HuH-7.5 (cell line): ENCODE measurements around the gene HAO2.
"Not testable (repeated sequence)": the region's sequence is repeated elsewhere in the genome, so short reads cannot be mapped to it uniquely, and the experiment has no call there.

Experiments
- DNase-seq: peaks from one replicate; pipeline ENCODE4 v3.0.0; 2011; ENCODE audit warnings: low spot score

Gene HAO2

DNA sequence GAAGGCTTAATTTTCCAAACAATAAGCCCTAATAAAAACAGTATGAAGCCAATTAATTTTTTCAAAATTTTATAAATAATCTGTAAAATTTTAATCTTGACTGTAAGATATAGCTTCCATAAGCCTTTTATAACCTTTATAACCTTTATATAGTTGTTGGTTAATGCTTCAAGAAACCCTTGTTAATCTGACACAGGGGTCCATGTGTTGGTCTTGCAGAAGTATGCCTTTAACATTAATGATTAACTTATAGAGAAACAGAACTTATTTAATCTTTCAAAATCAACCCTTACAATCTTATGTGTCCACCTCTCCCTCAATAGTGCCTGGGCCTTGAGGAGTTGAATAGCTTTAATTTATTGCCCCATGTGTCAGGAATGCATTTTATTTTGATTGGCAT lies 23.2 kb upstream of the HAO2 start:
- DNase-seq: no peak

- no peak for DNase-seq
Observed at GRCh38 chr1:119347858-119348257, 20.7 kb upstream of the HAO2 start.

DNA sequence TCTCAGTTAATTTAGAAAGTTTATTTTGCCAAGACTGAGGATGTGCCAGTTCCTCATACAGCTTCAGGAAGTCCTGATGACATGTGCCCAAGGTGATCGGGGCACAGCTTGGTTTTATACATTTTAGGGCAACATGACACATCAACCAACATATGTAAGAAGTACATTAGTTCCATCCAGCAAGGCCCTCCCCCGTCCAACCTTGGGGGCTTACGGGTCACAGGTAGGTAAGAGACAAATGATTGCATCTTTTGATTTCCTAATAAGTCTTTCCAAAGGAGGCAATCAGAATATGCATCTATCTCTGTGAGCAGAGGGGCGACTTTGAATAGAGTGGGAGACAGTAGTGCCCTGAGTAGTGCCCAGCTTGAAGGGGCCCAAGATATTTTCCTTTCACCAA lies 19.6 kb upstream of the HAO2 start:
- no peak for DNase-seq

- not testable (repeated sequence) for DNase-seq
Observed at GRCh38 chr1:119350866-119351265, 17.7 kb upstream of the HAO2 start.

GRCh38 chr1:119351997-119352396 lies 16.6 kb upstream of the HAO2 start:
- no peak for DNase-seq

- DNase-seq: no peak
Observed at GRCh38 chr1:119353836-119354235, 14.7 kb upstream of the HAO2 start.

DNA sequence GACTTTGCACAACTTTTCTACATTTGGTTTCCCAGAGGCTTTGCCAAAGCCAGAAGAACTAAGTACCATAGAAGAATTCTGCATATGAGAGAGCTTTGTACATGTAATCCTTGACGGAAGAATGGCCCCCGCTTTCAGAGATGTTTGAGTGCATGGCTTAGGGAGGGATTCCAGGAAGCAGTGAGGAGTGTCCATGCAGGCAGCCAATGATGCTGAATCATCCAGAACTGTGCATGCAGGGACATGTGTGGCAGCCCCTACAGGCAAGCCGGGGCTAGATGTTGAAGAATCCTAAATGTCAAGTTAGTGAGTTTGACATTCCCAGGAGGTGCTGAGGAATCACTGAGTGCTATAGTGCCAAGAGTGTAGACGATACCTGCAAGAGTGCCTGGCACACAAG lies 9.9 kb upstream of the HAO2 start:
- DNase-seq: no peak

- DNase-seq: no peak
Observed at GRCh38 chr1:119359730-119360129, 8.9 kb upstream of the HAO2 start.

- no peak for DNase-seq
Observed at GRCh38 chr1:119361205-119361604, 7.4 kb upstream of the HAO2 start.

GRCh38 chr1:119361620-119362344 lies 6.8 kb upstream of the HAO2 start:
- DNase-seq: no peak

GRCh38 chr1:119363162-119363561 lies 5.4 kb upstream of the HAO2 start:
- no peak for DNase-seq

DNA sequence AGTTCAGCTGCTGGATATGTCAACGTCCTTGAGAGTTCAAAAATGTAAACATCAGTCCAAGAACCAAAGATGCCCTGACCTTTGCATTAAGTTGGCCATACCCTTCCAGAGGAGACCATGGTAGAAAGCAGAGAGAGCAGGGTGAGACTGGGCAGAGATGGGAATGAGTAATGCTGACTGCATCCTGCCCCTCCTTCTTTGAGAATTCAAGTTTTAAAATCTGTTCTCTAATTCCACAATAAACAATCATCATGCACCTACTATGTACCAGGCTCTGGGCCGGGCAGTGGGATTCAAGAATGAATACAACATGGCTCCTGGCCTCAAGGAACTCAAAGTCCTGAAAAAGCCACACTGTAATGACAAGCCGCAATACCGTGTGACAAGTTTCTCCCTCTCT lies 3.9 kb upstream of the HAO2 start:
- no peak for DNase-seq

- no peak for DNase-seq
Observed at GRCh38 chr1:119366424-119366823, 2.2 kb upstream of the HAO2 start.

GRCh38 chr1:119367432-119368124 lies 1.0 kb upstream of the HAO2 start:
- no peak for DNase-seq

DNA sequence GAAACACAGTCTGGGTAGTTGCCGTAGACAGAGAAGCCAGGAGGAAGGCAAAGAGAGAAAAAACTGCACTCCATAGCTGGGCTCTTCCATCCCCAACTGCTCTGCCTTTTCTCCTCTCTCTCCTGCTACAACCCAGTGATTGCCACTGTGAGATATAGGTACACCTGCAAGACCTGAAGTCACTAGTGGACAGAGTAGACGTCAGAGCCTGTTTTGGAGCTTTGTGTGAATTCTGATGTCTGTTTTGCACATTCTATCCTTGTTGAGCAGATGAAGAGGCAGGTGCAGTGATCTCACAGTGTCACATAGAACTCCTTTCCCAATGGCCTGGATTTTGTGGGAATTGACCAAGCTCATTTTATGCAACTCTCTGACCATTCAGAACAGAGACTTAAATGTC lies 2.2 kb downstream of the HAO2 start:
- DNase-seq: no peak

DNA sequence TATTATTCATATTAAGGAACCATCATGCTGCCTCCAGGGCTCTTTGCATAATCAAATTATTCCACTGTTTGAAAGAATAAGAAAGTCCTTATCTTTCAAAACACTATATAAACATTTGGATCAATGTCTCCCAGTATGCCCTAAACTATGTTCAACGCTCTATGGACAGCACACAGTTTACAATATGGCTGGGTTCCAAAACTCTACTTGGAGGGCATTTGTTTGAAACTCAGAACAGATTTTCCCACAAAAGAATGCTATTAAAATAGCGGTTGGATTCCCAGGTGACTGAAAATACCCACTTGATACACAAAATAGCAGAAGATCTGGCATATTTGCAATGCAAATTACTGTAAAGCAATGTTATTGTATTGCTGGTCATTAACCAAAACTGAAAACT lies 3.2 kb downstream of the HAO2 start:
- no peak for DNase-seq

DNA sequence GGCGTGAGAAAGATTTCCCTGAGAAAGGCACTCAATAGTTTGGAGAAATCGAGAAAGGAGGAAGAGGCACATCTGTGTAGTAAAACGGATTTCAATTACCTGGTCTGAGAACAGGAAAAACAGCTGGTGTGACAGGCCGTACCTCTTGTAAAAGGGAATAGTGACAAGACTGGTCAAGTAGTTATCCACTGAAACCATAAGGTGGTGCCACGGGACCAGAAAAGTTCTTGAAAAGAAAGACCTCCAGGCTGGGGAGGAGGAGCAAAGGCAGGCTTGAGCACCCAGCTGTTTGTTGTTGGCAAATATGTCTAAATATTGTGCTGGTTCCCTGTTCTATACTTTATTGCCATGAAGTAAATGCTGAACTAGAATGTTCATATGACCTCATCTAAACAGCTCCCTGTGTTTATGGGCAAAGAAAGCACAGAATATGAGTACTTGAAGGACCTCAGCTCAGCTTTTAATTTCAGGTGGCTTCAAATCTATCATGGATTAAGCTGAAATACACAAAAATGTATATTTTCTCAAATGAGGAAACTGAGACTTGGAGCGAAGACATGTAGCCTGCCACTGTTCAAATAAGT lies 4.0 kb downstream of the HAO2 start:
- DNase-seq: peak; percentile 47

GRCh38 chr1:119373465-119373864 lies 4.9 kb downstream of the HAO2 start:
- DNase-seq: no peak

DNA sequence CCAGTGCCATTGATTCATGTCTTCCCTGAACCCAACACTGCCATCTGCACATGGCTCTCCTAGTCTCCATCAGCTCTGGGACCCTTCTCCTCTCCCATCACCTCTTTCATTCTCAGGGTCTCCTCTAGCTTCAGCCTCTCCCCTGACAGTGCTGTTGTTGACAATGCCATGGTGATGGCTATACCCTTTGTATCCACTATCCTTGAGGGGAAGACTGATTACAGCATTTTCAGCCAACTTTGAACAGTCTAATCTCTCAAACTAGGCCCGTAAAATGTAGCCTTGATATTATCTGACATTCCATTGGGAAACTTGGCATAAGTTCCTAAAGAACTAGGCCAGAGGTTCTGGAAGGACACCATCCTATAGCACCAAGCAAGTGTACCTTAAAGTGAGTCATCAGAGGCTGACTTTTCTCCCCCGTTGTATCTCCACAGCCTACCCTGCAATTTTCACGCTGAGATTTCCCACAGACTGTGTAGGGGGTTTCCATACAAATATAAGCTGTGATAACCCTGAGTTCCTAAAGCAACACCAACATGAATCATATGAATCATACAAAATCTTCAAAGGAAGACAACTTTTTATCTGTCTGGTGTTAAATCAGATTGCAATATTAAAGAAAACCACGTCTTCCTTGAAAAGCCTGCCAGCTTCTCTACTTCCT lies 5.8 kb downstream of the HAO2 start:
- no peak for DNase-seq

DNA sequence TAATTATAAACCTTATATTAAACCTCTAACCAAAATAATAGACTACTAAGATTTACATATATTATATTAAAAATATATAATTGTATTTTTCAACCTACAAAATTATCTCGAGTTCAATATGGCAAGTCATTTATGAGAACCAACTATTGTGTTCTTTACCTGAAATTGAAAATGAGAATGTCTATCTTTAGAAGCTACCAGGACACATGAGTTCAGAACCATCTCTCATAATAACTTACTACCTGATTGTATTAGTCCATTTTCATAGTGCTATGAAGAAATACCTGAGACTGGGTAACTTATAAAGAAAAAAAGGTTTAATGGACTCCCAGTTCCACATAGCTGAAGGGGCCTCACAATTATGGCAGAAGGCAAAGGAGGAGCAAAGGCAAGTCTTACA lies 6.8 kb downstream of the HAO2 start:
- no peak for DNase-seq

DNA sequence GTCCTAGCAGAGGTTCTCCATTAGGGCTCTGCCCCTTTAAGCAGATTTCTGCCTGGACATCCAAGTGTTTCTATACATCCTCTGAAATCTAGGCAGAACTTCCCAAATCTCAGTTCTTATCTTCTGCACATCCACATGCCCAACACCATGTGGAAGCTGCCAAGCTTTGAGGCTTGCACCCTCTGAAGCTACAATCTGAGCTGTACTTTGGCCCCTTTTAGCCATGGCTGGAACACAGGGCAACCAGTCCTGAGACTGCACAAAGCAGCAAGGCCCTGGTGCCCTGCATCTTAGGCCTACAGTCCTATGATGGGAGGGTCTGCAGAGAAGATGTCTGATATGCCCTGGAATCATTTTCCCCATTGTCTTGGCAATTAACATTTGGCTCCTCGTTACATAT lies 8.0 kb downstream of the HAO2 start:
- no peak for DNase-seq

DNA sequence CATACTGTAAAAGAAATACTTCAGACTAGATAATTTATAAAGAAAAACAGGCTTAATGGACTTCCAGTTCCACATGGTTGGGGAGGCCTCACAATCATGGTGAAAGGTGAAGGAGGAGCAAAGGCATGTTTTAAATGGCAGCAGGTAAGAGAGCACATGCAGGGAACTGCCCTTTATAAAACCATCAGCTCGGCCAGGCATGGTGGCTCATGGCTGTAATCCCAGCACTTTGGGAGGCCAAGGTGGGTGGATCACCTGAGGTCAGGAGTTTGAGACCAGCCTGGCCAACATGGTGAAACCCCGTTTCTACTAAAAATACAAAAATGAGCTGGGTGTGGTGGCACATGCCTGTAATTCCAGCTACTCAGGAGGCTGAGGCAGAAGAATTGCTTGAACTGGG lies 9.0 kb downstream of the HAO2 start:
- not testable (repeated sequence) for DNase-seq

DNA sequence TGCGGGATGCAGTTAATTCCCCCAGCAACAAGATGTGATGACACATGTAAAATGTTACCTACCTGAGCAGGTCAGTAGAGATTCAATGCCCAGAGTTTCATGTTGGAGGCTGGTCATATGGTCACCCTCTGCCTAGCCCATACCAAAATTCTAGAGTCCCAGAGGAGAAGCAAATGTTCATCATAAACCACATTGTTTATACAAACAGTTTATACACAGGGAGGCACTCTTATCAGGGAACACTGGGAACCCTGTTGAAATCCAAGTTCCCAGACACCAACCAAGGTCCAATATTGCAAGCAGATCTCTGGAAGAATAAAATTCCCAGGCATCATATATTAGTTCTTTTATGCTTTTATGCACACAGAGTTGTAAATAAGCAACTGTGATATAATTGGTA lies 10.5 kb downstream of the HAO2 start:
- DNase-seq: no peak
